GM12865 (cell line): ENCODE measurements around the gene EFNA4.

ENCODE experiments used
- DNase-seq: peaks from one replicate; pipeline ENCODE4 v3.0.0; 2010; ENCODE audit warnings: low read depth
- H3K4me3 ChIP-seq: 2 replicates; pipeline ENCODE4 v1.5.1; 2011; ENCODE audit warnings: mild to moderate bottlenecking, low read depth, low read length, control low read depth
- CTCF ChIP-seq: IDR thresholded peaks from 2 replicates; pipeline ENCODE4 v1.5.1; 2011; ENCODE audit warnings: low read length, control low read depth, low read depth, inconsistent platforms; ENCODE audit not compliant: insufficient read depth; ENCODE audit errors: missing control alignments

Gene EFNA4

DNA sequence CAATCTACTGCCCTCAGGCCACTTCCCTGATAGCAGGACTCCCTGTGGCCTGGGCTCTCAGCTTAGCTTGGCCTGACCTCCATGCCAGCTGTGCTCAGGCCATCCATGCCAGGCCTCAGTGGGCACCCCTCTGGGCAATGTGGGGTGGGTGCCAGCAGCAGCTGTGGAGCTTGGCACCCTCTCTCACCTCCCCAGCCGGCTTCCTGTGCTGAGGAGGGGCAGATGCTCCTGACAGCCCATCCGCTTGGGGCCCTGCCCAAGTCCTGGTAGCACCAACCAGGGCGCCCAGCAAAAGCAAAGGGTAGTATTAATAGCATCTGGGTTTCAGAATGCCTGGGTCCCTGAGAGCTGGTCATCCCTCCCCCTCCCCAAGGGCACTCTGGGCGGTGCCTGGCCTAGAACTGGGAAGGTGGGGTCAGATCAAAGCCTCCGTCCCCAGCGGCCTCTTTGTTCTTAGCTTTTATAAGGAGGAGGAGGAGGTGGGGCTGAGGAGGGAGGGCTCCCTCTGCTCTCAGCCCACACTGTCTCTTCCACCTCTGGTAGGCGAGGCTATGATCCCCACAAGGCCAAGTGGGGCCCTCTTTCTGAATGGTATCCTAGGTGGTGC is 6.1 kb downstream of the EFNA4 start:
- no peak overlapping the region for H3K4me3 ChIP-seq
- DNase-seq = no peak
- TF ChIP-seq CTCF = no peak

DNA sequence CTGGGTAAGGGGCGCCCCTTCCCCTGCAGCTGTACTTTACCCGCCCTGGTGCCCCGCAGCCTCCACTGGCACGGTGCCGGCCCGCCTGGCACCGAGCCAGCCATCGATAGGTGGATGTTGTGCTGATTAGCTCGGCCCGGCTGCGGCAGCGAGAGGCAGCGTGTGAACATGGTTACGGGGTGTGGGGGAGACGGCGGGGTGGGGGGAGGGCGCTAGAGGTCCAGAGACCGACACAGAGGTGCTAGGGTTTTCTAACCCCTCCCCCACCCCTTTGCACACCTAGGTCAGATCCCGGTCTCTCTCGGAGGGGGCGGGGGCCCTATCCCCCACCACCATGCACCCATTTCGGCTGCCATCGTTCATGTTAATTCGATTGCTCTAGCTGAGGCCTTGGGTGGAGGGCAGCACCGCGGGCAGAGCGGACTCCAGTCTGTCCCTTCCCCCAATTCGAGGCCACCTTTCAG is 6.7 kb downstream of the EFNA4 start:
- H3K4me3 ChIP-seq = no peak overlapping the region
- no peak for DNase-seq
- no peak for TF ChIP-seq CTCF

DNA sequence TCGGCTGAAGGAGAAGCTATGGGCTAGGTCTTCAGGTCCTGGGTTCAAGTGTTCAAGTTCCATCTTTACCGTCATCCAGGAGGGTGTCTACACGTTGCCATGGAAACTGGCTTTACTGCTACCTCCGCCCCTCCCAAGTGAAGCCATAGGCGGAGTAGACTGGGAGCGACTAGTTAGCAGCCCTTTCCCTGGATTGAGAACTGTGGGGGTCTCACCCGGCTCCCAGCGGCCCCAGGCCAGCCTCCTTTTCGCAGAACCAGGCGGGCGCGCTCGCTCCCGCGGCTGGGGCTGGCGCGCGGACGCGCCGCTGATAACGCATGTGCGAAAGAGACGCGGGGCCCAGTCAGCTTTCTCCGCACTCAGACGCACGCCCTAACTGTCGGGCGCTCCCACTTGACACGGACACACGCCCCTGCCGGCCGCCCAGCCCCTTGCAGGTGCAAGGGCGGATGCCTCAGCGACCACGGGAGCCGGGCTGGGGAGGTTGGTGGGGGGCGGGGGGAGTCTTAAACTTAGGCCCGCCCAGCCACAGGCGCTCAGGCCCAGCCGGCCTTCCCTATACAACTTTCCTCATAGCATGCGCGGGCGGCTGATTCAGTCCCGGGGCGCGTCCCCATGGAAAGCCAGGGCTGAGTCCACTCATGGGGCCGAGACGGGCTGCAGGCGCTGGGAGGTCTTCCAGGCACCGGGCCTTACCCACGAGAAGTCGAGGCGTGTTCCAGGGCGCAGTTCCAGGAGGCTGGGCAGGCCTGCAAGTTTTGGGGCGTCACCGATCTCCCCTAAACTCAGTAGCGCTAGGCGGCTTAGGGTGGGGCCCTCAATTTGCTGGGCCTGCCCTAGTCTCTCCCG is 7.4 kb downstream of the EFNA4 start:
- peak overlapping the region; percentile 17 for H3K4me3 ChIP-seq
- TF ChIP-seq CTCF = peak; percentile 34
- peak; percentile 76 for DNase-seq

- H3K4me3 ChIP-seq = no peak overlapping the region
- no peak for DNase-seq
- TF ChIP-seq CTCF = no peak
These were observed 8.2 kb downstream of the EFNA4 start for GRCh38 chr1:155071701-155072100.

GRCh38 chr1:155072531-155073289 is 9.2 kb downstream of the EFNA4 start:
- no peak for TF ChIP-seq CTCF
- H3K4me3 ChIP-seq = no peak overlapping the region
- DNase-seq = no peak

GRCh38 chr1:155073377-155074242 is 10.1 kb downstream of the EFNA4 start:
- H3K4me3 ChIP-seq = no peak overlapping the region
- TF ChIP-seq CTCF = no peak
- no peak for DNase-seq
